CD4-positive, alpha-beta T cell (primary cell): ENCODE measurements around the gene HCST. TPM values are rescaled to one million over a fixed set of nuclear protein-coding genes. Genes with fewer than 3 reads are reported as not detected.
"Not testable (repeated sequence)": the region's sequence is repeated elsewhere in the genome, so short reads cannot be mapped to it uniquely, and the experiment has no call there.

ENCODE experiments used
- ATAC-seq: fragments of 200-7000 bp; cut with Tn5 transposase; one replicate; pipeline ENCODE4 v1.10.0; 2022; ENCODE audit warnings: mild to moderate bottlenecking; ENCODE audit not compliant: poor library complexity
- CTCF ChIA-PET: fragments of 350-600 bp; sonication (Branson Sonifier 250); formaldehyde crosslinking; loops from one replicate; lab custom pipeline; 2021; ENCODE audit warnings: antibody characterized with exemption, inconsistent platforms; lab: Charles Lee
- POLR2A ChIA-PET: fragments of 350-600 bp; sonication (Branson Sonifier 250); formaldehyde crosslinking; loops from one replicate; lab custom pipeline; 2021; ENCODE audit warnings: antibody characterized with exemption, inconsistent platforms; lab: Charles Lee
- DNase-seq, 14 experiments: peaks; one replicate each; pipeline ENCODE4 v3.0.0-alpha.2; 2013 to 2020; ENCODE audit warnings: mixed read lengths in 2 of 14
- H3K27ac ChIP-seq, 2 donors: one replicate each; pipeline versions ENCODE4 v1.5.1 to v1.7.0; 2013; ENCODE audit warnings: low read length in 2 of 2, low read depth in 1 of 2, mild to moderate bottlenecking in 1 of 2
- H3K27me3 ChIP-seq, 2 experiments: 1 replicate in 1 of 2; 2 replicates in 1 of 2; pipeline versions ENCODE4 v1.6.1 to v1.7.0; 2013; ENCODE audit warnings: low read length in 2 of 2, control low read depth in 1 of 2, mild to moderate bottlenecking in 1 of 2, moderate library complexity in 1 of 2; ENCODE audit not compliant: insufficient read depth in 2 of 2, control insufficient read depth in 1 of 2
- H3K36me3 ChIP-seq: one replicate; pipeline ENCODE4 v1.6.1; 2013; ENCODE audit warnings: low read length, control low read depth; ENCODE audit not compliant: insufficient read depth
- H3K4me1 ChIP-seq: one replicate; pipeline ENCODE4 v1.6.1; 2013; ENCODE audit warnings: low read length, control low read depth; ENCODE audit not compliant: insufficient read depth
- H3K4me3 ChIP-seq: one replicate; pipeline ENCODE4 v1.5.1; 2013; ENCODE audit warnings: mild to moderate bottlenecking, low read length, moderate library complexity
- H3K9me3 ChIP-seq, 2 experiments: 1 replicate in 1 of 2; 2 replicates in 1 of 2; pipeline versions ENCODE4 v1.6.1 to v1.7.0; 2013; ENCODE audit warnings: low read length in 2 of 2, mild to moderate bottlenecking in 2 of 2, control low read depth in 1 of 2, moderate library complexity in 1 of 2; ENCODE audit not compliant: control insufficient read depth in 1 of 2, insufficient read depth in 1 of 2
- H3K27ac Mint-ChIP-seq: one replicate; pipeline ENCODE4 v1.8.0; 2020; ENCODE audit warnings: mixed read lengths
- H3K27me3 Mint-ChIP-seq: one replicate; pipeline ENCODE4 v1.8.0; 2021; ENCODE audit warnings: mixed read lengths
- H3K36me3 Mint-ChIP-seq: one replicate; pipeline ENCODE4 v1.8.0; 2021; ENCODE audit warnings: low read depth, mixed read lengths
- H3K4me1 Mint-ChIP-seq: one replicate; pipeline ENCODE4 v1.8.0; 2021; ENCODE audit warnings: low read depth, mixed read lengths
- H3K4me3 Mint-ChIP-seq: one replicate; pipeline ENCODE4 v1.8.0; 2020; ENCODE audit warnings: mild to moderate bottlenecking, mixed read lengths
- H3K9me3 Mint-ChIP-seq: one replicate; pipeline ENCODE4 v1.8.0; 2020; ENCODE audit warnings: mixed read lengths
- intact Hi-C, 2 experiments: fragments of 100-400 bp; cut with DNase I in 1 of 2; cut with micrococcal nuclease in 1 of 2; formaldehyde crosslinking; loops; one replicate each; pipeline versions ENCODE4 v1.15.1 to v1.9.0; 2023 to 2025; cut with DNase I, micrococcal nuclease
- total RNA-seq, 174 experiments: library from RNA in 2 of 174; stranded (reverse) in 2 of 174; gene quantifications; one replicate each; pipeline ENCODE4 v1.2.3 and lab custom pipeline; 2021 to 2026
- TF ChIP-seq, protein P1 (sequence below): fragments of 200-600 bp; IDR thresholded peaks from one replicate; pipeline ENCODE4 v1.8.0; 2022; ENCODE audit warnings: antibody characterized with exemption, mild to moderate bottlenecking

Gene HCST
- total RNA-seq, 2 experiments from 2014 or later, result 72.4 to 78.6 TPM

DNA sequence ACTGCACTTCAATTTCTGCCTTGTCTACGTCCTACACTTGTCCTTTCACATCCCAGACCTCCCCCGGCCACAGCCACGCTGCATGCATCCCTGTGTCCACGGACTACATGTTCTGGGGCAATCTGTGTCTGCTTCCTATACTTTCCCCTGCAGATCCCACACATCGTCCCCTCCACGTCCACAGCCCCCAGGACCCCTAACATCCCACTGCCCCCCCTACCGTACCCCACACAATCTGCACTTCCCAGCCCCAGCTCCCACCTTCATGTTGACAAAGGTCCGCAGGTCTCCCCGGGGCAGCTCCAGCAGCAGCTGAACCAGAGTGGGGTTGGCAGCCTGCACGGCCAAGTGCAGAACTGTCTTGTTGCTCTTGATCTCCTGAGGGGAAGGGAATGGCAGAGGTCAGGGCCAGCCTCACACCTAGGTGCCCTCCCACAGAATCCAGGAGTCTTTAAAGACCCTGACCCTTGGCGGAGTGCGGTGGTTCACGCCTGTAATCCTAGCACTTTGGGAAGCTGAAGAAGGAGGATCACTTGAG is 12.1 kb upstream of the HCST start:
- POLR2A ChIA-PET, result no interaction called here
- H3K4me1 Mint-ChIP-seq, result peaks cover 8% of the 10 kb centered on the region
- TF ChIP-seq, protein P1, sequence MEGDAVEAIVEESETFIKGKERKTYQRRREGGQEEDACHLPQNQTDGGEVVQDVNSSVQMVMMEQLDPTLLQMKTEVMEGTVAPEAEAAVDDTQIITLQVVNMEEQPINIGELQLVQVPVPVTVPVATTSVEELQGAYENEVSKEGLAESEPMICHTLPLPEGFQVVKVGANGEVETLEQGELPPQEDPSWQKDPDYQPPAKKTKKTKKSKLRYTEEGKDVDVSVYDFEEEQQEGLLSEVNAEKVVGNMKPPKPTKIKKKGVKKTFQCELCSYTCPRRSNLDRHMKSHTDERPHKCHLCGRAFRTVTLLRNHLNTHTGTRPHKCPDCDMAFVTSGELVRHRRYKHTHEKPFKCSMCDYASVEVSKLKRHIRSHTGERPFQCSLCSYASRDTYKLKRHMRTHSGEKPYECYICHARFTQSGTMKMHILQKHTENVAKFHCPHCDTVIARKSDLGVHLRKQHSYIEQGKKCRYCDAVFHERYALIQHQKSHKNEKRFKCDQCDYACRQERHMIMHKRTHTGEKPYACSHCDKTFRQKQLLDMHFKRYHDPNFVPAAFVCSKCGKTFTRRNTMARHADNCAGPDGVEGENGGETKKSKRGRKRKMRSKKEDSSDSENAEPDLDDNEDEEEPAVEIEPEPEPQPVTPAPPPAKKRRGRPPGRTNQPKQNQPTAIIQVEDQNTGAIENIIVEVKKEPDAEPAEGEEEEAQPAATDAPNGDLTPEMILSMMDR, result no peak

DNA sequence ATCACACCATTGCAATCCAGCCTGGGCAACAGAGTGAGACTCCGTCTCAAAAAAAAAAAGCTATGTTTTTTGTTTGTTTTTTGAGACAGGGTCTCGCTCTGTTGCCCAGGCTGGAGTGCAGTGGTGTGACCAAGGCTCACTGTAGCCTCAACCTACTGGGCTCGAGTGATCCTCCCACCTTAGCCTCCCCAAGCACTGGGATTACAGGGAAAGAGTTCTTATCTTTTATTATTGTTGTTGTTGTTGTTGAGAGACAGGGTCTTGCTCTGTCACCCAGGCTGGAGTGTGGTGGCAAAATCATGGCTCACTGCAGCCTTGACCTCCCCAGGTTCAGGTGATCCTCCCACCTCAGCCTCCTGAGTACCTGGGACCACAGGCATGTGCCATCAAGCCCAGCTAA is 10.5 kb upstream of the HCST start:
- Histone ChIP-seq H3K4me1 (peaks cover 17% of the 10 kb centered on the region), H3K36me3 (peaks cover 91% of the 10 kb centered on the region)
- POLR2A ChIA-PET, DNase-seq, H3K9me3 Mint-ChIP-seq, H3K4me3 ChIP-seq, ATAC-seq, H3K27ac Mint-ChIP-seq, H3K27ac ChIP-seq, H3K27me3 ChIP-seq, H3K27me3 Mint-ChIP-seq, H3K9me3 ChIP-seq, intact Hi-C loops, H3K4me3 Mint-ChIP-seq: not testable (repeated sequence)
- peaks cover 14% of the 10 kb centered on the region for H3K4me1 Mint-ChIP-seq
- CTCF ChIA-PET, result interaction anchor here (1.2 kb wide), 1 partner anchor 10 kb away, joined by 4 read pairs; no protein-coding TSS in a partner anchor
- H3K36me3 Mint-ChIP-seq, result peaks cover 88% of the 10 kb centered on the region

More for the DNA sequence above, 12.1 kb upstream of the HCST start:
- Mint-ChIP-seq H3K9me3 (no peaks in the 10 kb centered on the region), H3K36me3 (peaks cover 83% of the 10 kb centered on the region), H3K27ac (no peak overlapping the region), H3K27me3 (no peaks in the 10 kb centered on the region), H3K4me3 (peak overlapping the region; percentile 1)
- Histone ChIP-seq H3K9me3 (no peaks in the 10 kb centered on the region), H3K4me1 (peaks cover 3% of the 10 kb centered on the region), H3K4me3 (no peak overlapping the region), H3K36me3 (peaks cover 78% of the 10 kb centered on the region), H3K27me3 (no peaks in the 10 kb centered on the region), H3K27ac (no peak overlapping the region)
- ATAC-seq (no peak), DNase-seq (no peak)
- intact Hi-C loops, result no loop called here
- CTCF ChIA-PET, result no interaction called here

DNA sequence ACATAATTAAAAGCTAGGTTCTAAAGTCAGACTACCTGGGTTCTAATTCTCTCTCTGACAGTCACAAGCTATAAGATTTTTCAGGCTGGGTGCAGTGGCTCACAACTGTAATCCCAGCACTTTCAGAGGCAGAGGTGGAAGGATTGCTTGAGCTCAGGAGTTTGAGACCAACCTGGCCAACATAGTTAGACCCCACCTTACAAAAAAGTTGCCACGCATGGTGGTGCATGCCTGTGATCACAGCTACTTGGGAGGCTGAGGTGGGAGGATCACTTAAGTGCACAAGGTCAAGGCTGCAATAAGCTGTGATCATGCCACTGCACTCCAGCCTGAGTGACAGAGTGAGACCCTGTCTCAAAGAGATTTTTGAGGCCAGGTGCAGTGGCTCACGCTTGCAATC is 8.0 kb upstream of the HCST start:
- DNase-seq (no peak), ATAC-seq (no peak)
- no peak overlapping the region for H3K27ac Mint-ChIP-seq
- Histone ChIP-seq H3K4me1 (peaks cover 37% of the 10 kb centered on the region), H3K27ac (no peak overlapping the region), H3K36me3 (peaks cover 83% of the 10 kb centered on the region), H3K4me3 (no peak overlapping the region), H3K27me3 (no peaks in the 10 kb centered on the region), H3K9me3 (no peaks in the 10 kb centered on the region)
- peaks cover 29% of the 10 kb centered on the region for H3K4me1 Mint-ChIP-seq
- H3K27me3 Mint-ChIP-seq, result no peaks in the 10 kb centered on the region
- H3K4me3 Mint-ChIP-seq, result no peak overlapping the region
- POLR2A ChIA-PET, result interaction anchor here (0.9 kb wide), 1 partner anchor 36 kb away, joined by 3 read pairs; no protein-coding TSS in a partner anchor
- intact Hi-C loops, result no loop called here
- CTCF ChIA-PET, result no interaction called here
- TF ChIP-seq, protein P1, result no peak
- H3K36me3 Mint-ChIP-seq, result peaks cover 79% of the 10 kb centered on the region
- H3K9me3 Mint-ChIP-seq, result no peaks in the 10 kb centered on the region
